NCI-H2171 (cell line): ENCODE results near the gene PITPNM1.
A peak's percentile ranks its signal among the peaks of the same experiment; 100 is the strongest.
"Not testable (repeated sequence)": the region's sequence is repeated elsewhere in the genome, so short reads cannot be mapped to it uniquely, and the experiment has no call there.

Source experiments
- DNase-seq: peaks from one replicate; lab custom pipeline; 2025; lab: John Stamatoyannopoulos, UW

Gene PITPNM1

GRCh38 chr11:67523556-67524479, 18.7 kb upstream of the PITPNM1 start:
- no peak for DNase-seq

- DNase-seq: no peak
These were observed 17.8 kb upstream of the PITPNM1 start, which contains the start of gene CABP2 for GRCh38 chr11:67522844-67523555. CABP2 (minus strand) TSS chr11:67523446; CDS start chr11:67523326, 120 bp downstream.

- DNase-seq: no peak
These were observed 17.2 kb upstream of the PITPNM1 start for GRCh38 chr11:67522338-67522737.

- DNase-seq: no peak
These were observed 16.8 kb upstream of the PITPNM1 start for GRCh38 chr11:67521924-67522323.

GRCh38 chr11:67520856-67521824, 16.0 kb upstream of the PITPNM1 start:
- DNase-seq: no peak

- no peak for DNase-seq
These were observed 14.6 kb upstream of the PITPNM1 start for GRCh38 chr11:67519726-67520125.

- DNase-seq: no peak
These were observed 12.8 kb upstream of the PITPNM1 start for GRCh38 chr11:67517784-67518552.

- DNase-seq: no peak
These were observed 11.6 kb upstream of the PITPNM1 start for GRCh38 chr11:67516806-67517205.

- no peak for DNase-seq
These were observed 9.0 kb upstream of the PITPNM1 start for GRCh38 chr11:67514116-67514515.

GRCh38 chr11:67511558-67511957, 6.4 kb upstream of the PITPNM1 start:
- DNase-seq: not testable (repeated sequence)

- no peak for DNase-seq
These were observed 4.8 kb upstream of the PITPNM1 start for GRCh38 chr11:67510023-67510345.

- DNase-seq: peak; percentile 97
These were observed 3.4 kb upstream of the PITPNM1 start for GRCh38 chr11:67508486-67509121.

GRCh38 chr11:67507864-67508485, 2.8 kb upstream of the PITPNM1 start, which contains the start of gene CDK2AP2:
CDK2AP2 (minus strand) TSS chr11:67508162; CDS start chr11:67508082, 80 bp downstream.
- peak; percentile 99 for DNase-seq

- no peak for DNase-seq
These were observed 2.2 kb upstream of the PITPNM1 start for GRCh38 chr11:67507242-67507863.

- DNase-seq: no peak
These were observed 1.4 kb upstream of the PITPNM1 start for GRCh38 chr11:67506426-67507051.

GRCh38 chr11:67505605-67506396, 638 bp upstream of the PITPNM1 start:
- DNase-seq: peak; percentile 73

- no peak for DNase-seq
These were observed 886 bp downstream of the PITPNM1 start for GRCh38 chr11:67504005-67504949.
